SK-N-SH treated with all-trans-retinoic acid at 6 μM for 48 hours (cell line): Measurements from ENCODE around the gene TLR10.
"Not testable (repeated sequence)": the region's sequence is repeated elsewhere in the genome, so short reads cannot be mapped to it uniquely, and the experiment has no call there.

ENCODE experiments used
- ATAC-seq: fragments of 200-7000 bp; cut with Tn5 transposase; 3 replicates; pipeline ENCODE4 v1.9.1; 2020; ENCODE audit warnings: mild to moderate bottlenecking, moderate library complexity
- ARNTL ChIP-seq: fragments of 450-650 bp; formaldehyde crosslinking; IDR thresholded peaks from 2 replicates; pipeline ENCODE4 v1.5.0; 2020; ENCODE audit warnings: low read depth, mild to moderate bottlenecking, moderate library complexity, borderline replicate concordance
- BACH2 ChIP-seq: fragments of 250-450 bp; sonication (Bioruptor Pico); IDR thresholded peaks from 2 replicates; pipeline ENCODE4 v1.9.0; 2021; ENCODE audit warnings: mild to moderate bottlenecking, borderline replicate concordance
- CREB5 ChIP-seq: fragments of 250-450 bp; sonication (Bioruptor Pico); IDR thresholded peaks from 2 replicates; pipeline ENCODE4 v1.5.1; 2020; ENCODE audit warnings: low read depth, mild to moderate bottlenecking, moderate library complexity
- CSDC2 ChIP-seq: fragments of 250-450 bp; sonication (Bioruptor Pico); IDR thresholded peaks from 2 replicates; pipeline ENCODE4 v1.5.0; 2020; ENCODE audit warnings: mild to moderate bottlenecking, moderate library complexity
- ESRRG ChIP-seq: fragments of 250-450 bp; sonication (Bioruptor Pico); IDR thresholded peaks from 2 replicates; pipeline ENCODE4 v1.6.1; 2021; ENCODE audit warnings: mild to moderate bottlenecking
- GLIS3 ChIP-seq: fragments of 250-450 bp; sonication (Bioruptor Pico); IDR thresholded peaks from 2 replicates; pipeline ENCODE4 v1.5.0; 2020; ENCODE audit warnings: mild to moderate bottlenecking, moderate library complexity
- ISL1 ChIP-seq: fragments of 250-450 bp; sonication (Bioruptor Pico); IDR thresholded peaks from 2 replicates; pipeline ENCODE4 v2.1.2; 2022; ENCODE audit warnings: mild to moderate bottlenecking, moderate library complexity
- OSR1 ChIP-seq: fragments of 250-450 bp; sonication (Bioruptor Pico); IDR thresholded peaks from 2 replicates; pipeline ENCODE4 v1.8.0; 2022; ENCODE audit warnings: moderate library complexity, mild to moderate bottlenecking, inconsistent platforms
- PATZ1 ChIP-seq: fragments of 250-450 bp; sonication (Bioruptor Pico); IDR thresholded peaks from 2 replicates; pipeline ENCODE4 v1.8.0; 2020; ENCODE audit warnings: mild to moderate bottlenecking, moderate library complexity, borderline replicate concordance
- PPARA ChIP-seq: fragments of 250-450 bp; sonication (Bioruptor Pico); IDR thresholded peaks from 2 replicates; pipeline ENCODE4 v1.5.0; 2020; ENCODE audit warnings: mild to moderate bottlenecking, borderline replicate concordance
- RARB ChIP-seq: fragments of 250-450 bp; sonication (Bioruptor Pico); IDR thresholded peaks from 2 replicates; pipeline ENCODE4 v1.8.0; 2021; ENCODE audit warnings: mild to moderate bottlenecking, moderate library complexity
- SNAI2 ChIP-seq: fragments of 250-450 bp; sonication (Bioruptor Pico); IDR thresholded peaks from 2 replicates; pipeline ENCODE4 v1.5.0; 2020; ENCODE audit warnings: mild to moderate bottlenecking, moderate library complexity
- TCF4 ChIP-seq: fragments of 250-450 bp; sonication (Bioruptor Pico); IDR thresholded peaks from 2 replicates; pipeline ENCODE4 v1.8.0; 2021; ENCODE audit warnings: mild to moderate bottlenecking, moderate library complexity, borderline replicate concordance
- TOX ChIP-seq: fragments of 250-450 bp; sonication (Bioruptor Pico); IDR thresholded peaks from 2 replicates; pipeline ENCODE4 v1.8.0; 2021; ENCODE audit warnings: mild to moderate bottlenecking, moderate library complexity, borderline replicate concordance
- TSHZ2 ChIP-seq: fragments of 250-450 bp; sonication (Bioruptor Pico); IDR thresholded peaks from 2 replicates; pipeline ENCODE4 v1.5.0; 2020; ENCODE audit warnings: mild to moderate bottlenecking, moderate library complexity
- ZC3H10 ChIP-seq: fragments of 250-450 bp; sonication (Bioruptor Pico); IDR thresholded peaks from 2 replicates; pipeline ENCODE4 v1.5.1; 2021; ENCODE audit warnings: mild to moderate bottlenecking, moderate library complexity
- ZFP3 ChIP-seq: fragments of 250-450 bp; sonication (Bioruptor Pico); IDR thresholded peaks from 2 replicates; pipeline ENCODE4 v1.5.0; 2020; ENCODE audit warnings: mild to moderate bottlenecking, moderate library complexity
- ZFP30 ChIP-seq: fragments of 450-650 bp; formaldehyde crosslinking; IDR thresholded peaks from 2 replicates; pipeline ENCODE4 v1.5.0; 2022; ENCODE audit warnings: mild to moderate bottlenecking, moderate library complexity
- ZNF565 ChIP-seq: fragments of 450-650 bp; formaldehyde crosslinking; conservative IDR thresholded peaks from 2 replicates; pipeline ENCODE4 v1.5.0; 2020; ENCODE audit warnings: low read depth, mild to moderate bottlenecking, moderate library complexity
- ZNF70 ChIP-seq: fragments of 450-650 bp; formaldehyde crosslinking; IDR thresholded peaks from 2 replicates; pipeline ENCODE4 v1.5.0; 2020; ENCODE audit warnings: mild to moderate bottlenecking, moderate library complexity
- ZNF8 ChIP-seq: fragments of 450-650 bp; formaldehyde crosslinking; IDR thresholded peaks from 2 replicates; pipeline ENCODE4 v1.5.0; 2020; ENCODE audit warnings: mild to moderate bottlenecking, moderate library complexity
- TF ChIP-seq, protein P1 (sequence below): fragments of 250-450 bp; sonication (Bioruptor Pico); IDR thresholded peaks from 2 replicates; pipeline ENCODE4 v1.5.1; 2021; ENCODE audit warnings: mild to moderate bottlenecking, moderate library complexity

The TLR10 gene

DNA sequence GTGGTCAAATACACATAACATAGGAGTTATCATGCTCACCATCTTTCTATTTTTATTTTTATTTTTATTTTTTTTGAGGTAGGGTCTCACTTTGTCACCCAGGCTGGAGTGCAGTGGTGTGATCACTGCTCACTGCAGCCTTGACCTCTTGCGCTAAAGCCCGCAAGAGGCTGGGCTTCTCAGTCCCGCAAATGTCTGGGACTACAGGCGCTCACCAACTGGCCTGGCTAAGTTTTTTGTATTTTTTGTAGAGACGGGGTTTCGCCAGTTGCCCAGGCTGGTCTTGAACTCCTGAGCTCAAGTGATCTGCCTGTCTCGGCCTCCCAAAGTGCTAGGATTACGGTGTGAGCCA is 295 bp upstream of the TLR10 start:
- TF ChIP-seq CSDC2 (CRISPR knock-in tag) = no peak
- no peak for TF ChIP-seq ZNF565 (CRISPR knock-in tag)
- TF ChIP-seq PPARA (CRISPR knock-in tag) = no peak
- ATAC-seq = no peak

DNA sequence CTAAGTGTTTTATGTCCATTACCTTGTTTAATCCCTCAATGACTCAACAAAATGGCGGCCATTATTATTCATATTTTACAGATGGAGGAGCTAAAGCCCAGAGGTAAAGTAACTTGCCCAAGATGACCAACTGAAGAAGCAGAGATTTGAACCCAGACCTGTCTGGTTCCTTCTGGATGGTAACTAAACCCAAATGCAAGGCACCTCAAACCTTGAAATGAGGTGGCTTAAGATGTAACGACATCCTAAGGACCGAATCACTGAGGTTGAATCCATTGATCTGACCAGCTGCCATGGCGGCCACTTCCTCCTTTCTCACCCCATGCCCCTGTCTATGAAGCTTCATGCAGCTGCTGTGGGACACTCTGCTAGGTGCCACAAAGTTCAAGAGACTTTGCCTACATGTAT is 932 bp downstream of the TLR10 start:
- no peak for TF ChIP-seq TOX (CRISPR knock-in tag)
- TF ChIP-seq TCF4 (CRISPR knock-in tag) = no peak
- ATAC-seq = no peak

- TF ChIP-seq CREB5 (CRISPR knock-in tag) = no peak
- TF ChIP-seq ZC3H10 (CRISPR knock-in tag) = no peak
- TF ChIP-seq TCF4 (CRISPR knock-in tag) = no peak
- TF ChIP-seq ARNTL (CRISPR knock-in tag) = no peak
- TF ChIP-seq OSR1 (CRISPR knock-in tag) = no peak
- no peak for TF ChIP-seq ZFP30 (CRISPR knock-in tag)
- TF ChIP-seq SNAI2 (CRISPR knock-in tag) = no peak
- no peak for TF ChIP-seq ISL1 (CRISPR knock-in tag)
- TF ChIP-seq ZFP3 = no peak
- no peak for TF ChIP-seq TSHZ2 (CRISPR knock-in tag)
- no peak for TF ChIP-seq GLIS3 (CRISPR knock-in tag)
- no peak for TF ChIP-seq RARB
- no peak for TF ChIP-seq ZNF565 (CRISPR knock-in tag)
- no peak for ATAC-seq
Measured at GRCh38 chr4:38780833-38781484, 1.8 kb downstream of the TLR10 start.

DNA sequence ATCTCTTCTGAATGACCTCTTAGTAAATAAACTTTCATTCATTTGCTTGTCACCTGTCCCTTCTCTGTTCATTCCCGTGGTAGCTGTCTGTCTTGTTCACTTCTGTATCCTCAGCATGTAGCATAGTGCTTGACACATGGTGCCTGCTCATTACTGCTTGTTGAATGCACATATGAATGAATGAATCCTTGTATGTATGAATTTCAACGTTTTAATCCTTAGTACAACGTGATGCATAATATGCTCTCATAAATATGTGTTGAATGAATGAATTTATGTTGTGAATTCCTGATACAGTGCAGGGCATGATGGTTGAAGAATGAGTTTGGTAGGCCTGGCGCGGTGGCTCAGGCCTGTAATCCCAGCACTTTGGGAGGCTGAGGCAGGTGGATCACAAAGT is 3.0 kb downstream of the TLR10 start:
- TF ChIP-seq, protein P1, sequence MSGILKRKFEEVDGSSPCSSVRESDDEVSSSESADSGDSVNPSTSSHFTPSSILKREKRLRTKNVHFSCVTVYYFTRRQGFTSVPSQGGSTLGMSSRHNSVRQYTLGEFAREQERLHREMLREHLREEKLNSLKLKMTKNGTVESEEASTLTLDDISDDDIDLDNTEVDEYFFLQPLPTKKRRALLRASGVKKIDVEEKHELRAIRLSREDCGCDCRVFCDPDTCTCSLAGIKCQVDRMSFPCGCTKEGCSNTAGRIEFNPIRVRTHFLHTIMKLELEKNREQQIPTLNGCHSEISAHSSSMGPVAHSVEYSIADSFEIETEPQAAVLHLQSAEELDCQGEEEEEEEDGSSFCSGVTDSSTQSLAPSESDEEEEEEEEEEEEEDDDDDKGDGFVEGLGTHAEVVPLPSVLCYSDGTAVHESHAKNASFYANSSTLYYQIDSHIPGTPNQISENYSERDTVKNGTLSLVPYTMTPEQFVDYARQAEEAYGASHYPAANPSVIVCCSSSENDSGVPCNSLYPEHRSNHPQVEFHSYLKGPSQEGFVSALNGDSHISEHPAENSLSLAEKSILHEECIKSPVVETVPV (CRISPR knock-in tag) = no peak
- TF ChIP-seq ZC3H10 (CRISPR knock-in tag) (no peak), RARB (no peak), TOX (CRISPR knock-in tag) (no peak), ZFP30 (CRISPR knock-in tag) (no peak), PATZ1 (CRISPR knock-in tag) (no peak), ISL1 (CRISPR knock-in tag) (no peak), PPARA (CRISPR knock-in tag) (no peak), SNAI2 (CRISPR knock-in tag) (no peak), ZNF565 (CRISPR knock-in tag) (no peak), ZNF8 (no peak), ZNF70 (CRISPR knock-in tag) (no peak), ESRRG (CRISPR knock-in tag) (no peak), TCF4 (CRISPR knock-in tag) (no peak), BACH2 (CRISPR knock-in tag) (no peak), GLIS3 (CRISPR knock-in tag) (no peak), TSHZ2 (CRISPR knock-in tag) (no peak), ARNTL (CRISPR knock-in tag) (no peak), OSR1 (CRISPR knock-in tag) (no peak), ZFP3 (no peak)
- ATAC-seq = no peak

DNA sequence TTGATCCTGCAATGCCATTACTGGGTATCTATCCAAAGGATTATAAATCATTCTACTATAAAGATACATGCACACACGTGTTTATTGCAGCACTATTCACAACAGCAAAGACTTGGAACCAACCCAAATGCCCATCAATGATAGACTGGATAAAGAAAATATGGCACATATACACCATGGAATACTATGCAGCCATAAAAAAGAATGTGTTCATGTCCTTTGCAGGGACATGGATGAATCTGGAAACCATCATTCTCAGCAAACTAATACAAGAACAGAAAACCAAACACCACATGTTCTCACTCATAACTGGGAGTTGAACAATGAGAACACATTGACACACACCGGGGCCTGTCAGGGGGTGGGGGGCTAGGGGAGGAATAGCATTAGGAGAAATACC is 4.9 kb downstream of the TLR10 start:
- not testable (repeated sequence) for ATAC-seq
